ENCODE results near the gene MEIS2. TPM values are rescaled to one million over a fixed set of nuclear protein-coding genes. Genes with fewer than 3 reads are reported as not detected.
"Not testable (repeated sequence)": the region's sequence is repeated elsewhere in the genome, so short reads cannot be mapped to it uniquely, and the experiment has no call there.

Gene MEIS2
- total RNA-seq, 2 experiments from 2014 or later, result not detected

DNA sequence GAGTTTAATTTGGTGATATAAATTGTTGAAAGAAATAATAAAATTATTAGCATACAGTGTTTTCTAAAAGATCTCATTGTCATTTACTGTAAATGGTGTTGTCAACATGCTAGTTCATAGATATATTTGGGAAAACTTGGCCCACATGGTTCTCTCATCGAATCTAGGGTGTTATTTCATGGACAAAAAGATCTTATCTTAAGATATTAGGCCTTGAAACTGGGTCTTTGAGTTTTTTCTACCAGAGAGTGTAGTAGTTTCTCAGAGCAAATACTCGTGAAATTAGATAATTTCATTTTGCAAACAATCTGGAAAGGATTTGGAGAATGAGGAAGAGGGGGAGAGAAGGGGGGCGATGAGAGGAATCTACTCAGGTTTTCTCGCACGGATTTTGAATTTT is 107.9 kb downstream of the MEIS2 start:
- no peak overlapping the region for H3K27ac ChIP-seq (ENCODE audit: low read depth in 1 of 2, low read length in 2 of 2)
- H3K9me3 ChIP-seq (ENCODE audit: control insufficient read depth in 1 of 2, insufficient read depth in 1 of 2, low read length in 2 of 2), result peaks cover 0 to 2% of the 10 kb centered on the region in 2 experiments
- no peaks in the 10 kb centered on the region for H3K36me3 ChIP-seq (ENCODE audit: insufficient read depth, low read length)
- H3K4me1 Mint-ChIP-seq (ENCODE audit: low read depth), result no peaks in the 10 kb centered on the region
- POLR2A ChIA-PET, result no interaction called here
- no peaks in the 10 kb centered on the region for H3K27me3 ChIP-seq (ENCODE audit: control insufficient read depth in 1 of 2, insufficient read depth in 2 of 2, low read length in 2 of 2)
- no peaks in the 10 kb centered on the region for H3K27me3 Mint-ChIP-seq
- CTCF ChIA-PET, result no interaction called here
- no peaks in the 10 kb centered on the region for H3K4me1 ChIP-seq (ENCODE audit: insufficient read depth, low read length)
- H3K4me3 Mint-ChIP-seq, result no peak overlapping the region
- DNase-seq (no peak), ATAC-seq (ENCODE audit: poor library complexity) (no peak)
- intact Hi-C loops (cut with DNase I, micrococcal nuclease), result no loop called here
- no peaks in the 10 kb centered on the region for H3K36me3 Mint-ChIP-seq (ENCODE audit: low read depth)
- H3K27ac Mint-ChIP-seq, result no peak overlapping the region
- TF ChIP-seq, protein P1, sequence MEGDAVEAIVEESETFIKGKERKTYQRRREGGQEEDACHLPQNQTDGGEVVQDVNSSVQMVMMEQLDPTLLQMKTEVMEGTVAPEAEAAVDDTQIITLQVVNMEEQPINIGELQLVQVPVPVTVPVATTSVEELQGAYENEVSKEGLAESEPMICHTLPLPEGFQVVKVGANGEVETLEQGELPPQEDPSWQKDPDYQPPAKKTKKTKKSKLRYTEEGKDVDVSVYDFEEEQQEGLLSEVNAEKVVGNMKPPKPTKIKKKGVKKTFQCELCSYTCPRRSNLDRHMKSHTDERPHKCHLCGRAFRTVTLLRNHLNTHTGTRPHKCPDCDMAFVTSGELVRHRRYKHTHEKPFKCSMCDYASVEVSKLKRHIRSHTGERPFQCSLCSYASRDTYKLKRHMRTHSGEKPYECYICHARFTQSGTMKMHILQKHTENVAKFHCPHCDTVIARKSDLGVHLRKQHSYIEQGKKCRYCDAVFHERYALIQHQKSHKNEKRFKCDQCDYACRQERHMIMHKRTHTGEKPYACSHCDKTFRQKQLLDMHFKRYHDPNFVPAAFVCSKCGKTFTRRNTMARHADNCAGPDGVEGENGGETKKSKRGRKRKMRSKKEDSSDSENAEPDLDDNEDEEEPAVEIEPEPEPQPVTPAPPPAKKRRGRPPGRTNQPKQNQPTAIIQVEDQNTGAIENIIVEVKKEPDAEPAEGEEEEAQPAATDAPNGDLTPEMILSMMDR (IDR thresholded peaks at IDR 0.05), result no peak
- H3K4me3 ChIP-seq (ENCODE audit: low read length), result no peak overlapping the region
- no peaks in the 10 kb centered on the region for H3K9me3 Mint-ChIP-seq

DNA sequence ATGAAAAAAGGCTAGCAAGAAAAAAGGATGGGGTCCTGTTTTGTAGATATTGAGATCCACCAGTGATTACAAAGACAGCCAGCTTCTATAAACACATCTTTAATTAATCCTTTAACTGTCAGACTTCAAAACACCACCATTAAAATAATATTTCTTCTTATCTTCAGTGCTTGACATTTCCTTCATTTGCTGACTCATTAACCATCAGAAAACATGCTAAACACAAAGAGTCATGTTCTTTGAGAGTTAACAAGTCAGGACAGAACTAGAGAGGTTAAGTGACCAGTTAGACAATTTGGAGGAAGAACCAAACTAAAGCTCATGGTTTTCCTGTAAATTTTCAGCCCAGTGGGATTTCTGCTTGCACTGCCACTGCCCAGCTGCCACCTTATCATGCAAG is 111.4 kb downstream of the MEIS2 start:
- ChIA-PET CTCF (interaction anchor here (1.3 kb wide), 1 partner anchor 11 kb away, joined by 3 read pairs; no protein-coding TSS in a partner anchor), POLR2A (no interaction called here)
- Mint-ChIP-seq H3K27me3 (no peaks in the 10 kb centered on the region), H3K4me3 (no peak overlapping the region), H3K36me3 (ENCODE audit: low read depth) (no peaks in the 10 kb centered on the region), H3K27ac (no peak overlapping the region), H3K4me1 (ENCODE audit: low read depth) (no peaks in the 10 kb centered on the region), H3K9me3 (peaks cover 8% of the 10 kb centered on the region)
- TF ChIP-seq, protein P1 (IDR thresholded peaks at IDR 0.05), result no peak
- Histone ChIP-seq H3K27me3 (ENCODE audit: control insufficient read depth in 1 of 2, insufficient read depth in 2 of 2, low read length in 2 of 2) (no peaks in the 10 kb centered on the region), H3K4me3 (ENCODE audit: low read length) (no peak overlapping the region), H3K27ac (ENCODE audit: low read depth in 1 of 2, low read length in 2 of 2) (no peak overlapping the region), H3K36me3 (ENCODE audit: insufficient read depth, low read length) (no peaks in the 10 kb centered on the region), H3K4me1 (ENCODE audit: insufficient read depth, low read length) (no peaks in the 10 kb centered on the region), H3K9me3 (ENCODE audit: control insufficient read depth in 1 of 2, insufficient read depth in 1 of 2, low read length in 2 of 2) (no peaks in the 10 kb centered on the region)
- intact Hi-C loops (cut with DNase I, micrococcal nuclease), result no loop called here
- DNase-seq (no peak), ATAC-seq (ENCODE audit: poor library complexity) (no peak)

DNA sequence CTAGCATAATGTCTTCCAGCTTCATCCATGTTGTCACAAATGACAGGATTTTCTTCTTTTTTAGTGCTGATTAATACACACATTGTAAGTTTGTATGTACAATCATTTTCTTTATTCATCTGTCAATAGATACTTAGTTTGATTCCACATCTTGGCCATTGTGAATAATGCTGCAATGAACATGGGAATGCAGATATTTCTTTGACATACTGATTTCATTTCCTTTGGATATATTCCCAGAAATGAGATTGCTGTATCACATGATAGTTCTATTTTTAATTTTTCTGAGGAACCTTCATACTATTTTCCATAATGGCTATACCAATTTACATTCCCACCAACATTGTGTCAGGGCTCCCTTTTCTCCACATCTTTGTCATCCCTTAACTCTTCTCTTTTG is 117.9 kb downstream of the MEIS2 start:
- TF ChIP-seq, protein P1 (IDR thresholded peaks at IDR 0.05), result no peak
- no peaks in the 10 kb centered on the region for H3K9me3 ChIP-seq (ENCODE audit: control insufficient read depth in 1 of 2, insufficient read depth in 1 of 2, low read length in 2 of 2)
- no peaks in the 10 kb centered on the region for H3K4me1 Mint-ChIP-seq (ENCODE audit: low read depth)
- ATAC-seq (ENCODE audit: poor library complexity) (no peak), DNase-seq (no peak)
- no peaks in the 10 kb centered on the region for H3K4me1 ChIP-seq (ENCODE audit: insufficient read depth, low read length)
- H3K9me3 Mint-ChIP-seq, result peaks cover 22% of the 10 kb centered on the region
- no peaks in the 10 kb centered on the region for H3K36me3 ChIP-seq (ENCODE audit: insufficient read depth, low read length)
- no peak overlapping the region for H3K27ac Mint-ChIP-seq
- no peak overlapping the region for H3K4me3 Mint-ChIP-seq
- no peak overlapping the region for H3K27ac ChIP-seq (ENCODE audit: low read depth in 1 of 2, low read length in 2 of 2)
- ChIA-PET CTCF (no interaction called here), POLR2A (no interaction called here)
- no peaks in the 10 kb centered on the region for H3K27me3 ChIP-seq (ENCODE audit: control insufficient read depth in 1 of 2, insufficient read depth in 2 of 2, low read length in 2 of 2)
- intact Hi-C loops (cut with DNase I, micrococcal nuclease), result no loop called here
- H3K36me3 Mint-ChIP-seq (ENCODE audit: low read depth), result no peaks in the 10 kb centered on the region
- H3K4me3 ChIP-seq (ENCODE audit: low read length), result no peak overlapping the region
- no peaks in the 10 kb centered on the region for H3K27me3 Mint-ChIP-seq

DNA sequence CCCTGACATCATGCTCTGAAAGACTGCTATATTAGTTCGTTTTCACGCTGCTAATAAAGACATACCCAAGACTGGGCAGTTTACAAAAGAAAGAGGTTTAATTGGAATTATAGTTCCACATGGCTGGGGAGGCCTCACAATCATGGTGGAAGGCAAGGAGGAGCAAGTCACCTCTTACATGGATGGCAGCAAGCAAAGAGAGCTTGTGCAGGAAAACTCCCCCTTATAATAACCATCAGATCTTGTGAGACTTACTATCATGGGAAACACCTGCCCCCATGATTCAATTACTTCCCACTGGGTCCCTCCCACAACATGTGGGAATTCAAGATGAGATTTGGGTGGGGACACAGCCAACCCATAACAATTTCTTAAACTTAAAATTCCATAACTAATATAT is 120.1 kb downstream of the MEIS2 start:
- H3K4me3 ChIP-seq (ENCODE audit: low read length); H3K36me3 ChIP-seq (ENCODE audit: insufficient read depth, low read length); ATAC-seq (ENCODE audit: poor library complexity); H3K4me3 Mint-ChIP-seq; intact Hi-C loops (cut with DNase I, micrococcal nuclease); H3K27ac ChIP-seq (ENCODE audit: low read depth in 1 of 2, low read length in 2 of 2); DNase-seq; H3K27me3 Mint-ChIP-seq; POLR2A ChIA-PET; H3K4me1 Mint-ChIP-seq (ENCODE audit: low read depth); CTCF ChIA-PET; H3K4me1 ChIP-seq (ENCODE audit: insufficient read depth, low read length); H3K36me3 Mint-ChIP-seq (ENCODE audit: low read depth); H3K9me3 ChIP-seq (ENCODE audit: control insufficient read depth in 1 of 2, insufficient read depth in 1 of 2, low read length in 2 of 2); H3K27me3 ChIP-seq (ENCODE audit: control insufficient read depth in 1 of 2, insufficient read depth in 2 of 2, low read length in 2 of 2); H3K27ac Mint-ChIP-seq: not testable (repeated sequence)
- peaks cover 22% of the 10 kb centered on the region for H3K9me3 Mint-ChIP-seq
